HS-5 (cell line): ENCODE results near the gene ANGPTL5.
"Not testable (repeated sequence)": the region's sequence is repeated elsewhere in the genome, so short reads cannot be mapped to it uniquely, and the experiment has no call there.

Experiments
- DNase-seq: peaks from one replicate; pipeline ENCODE4 v3.0.0-alpha.2; 2012; ENCODE audit warnings: low read depth

The ANGPTL5 gene

GRCh38 chr11:101916422-101916821 is at the start of gene ANGPTL5:
ANGPTL5 (minus strand) TSS chr11:101916522; CDS start chr11:101907909, 8,613 bp downstream.
- no peak for DNase-seq

- DNase-seq = not testable (repeated sequence)
Measured at GRCh38 chr11:101964200-101964599, 47.9 kb upstream of the ANGPTL5 start.

GRCh38 chr11:101960231-101960630 is 43.9 kb upstream of the ANGPTL5 start:
- DNase-seq = no peak

- DNase-seq = no peak
Measured at GRCh38 chr11:101955701-101956100, 39.4 kb upstream of the ANGPTL5 start.

GRCh38 chr11:101955278-101955677 is 39.0 kb upstream of the ANGPTL5 start:
- no peak for DNase-seq

GRCh38 chr11:101949680-101950220 is 33.4 kb upstream of the ANGPTL5 start:
- no peak for DNase-seq

- no peak for DNase-seq
Measured at GRCh38 chr11:101945448-101945847, 29.1 kb upstream of the ANGPTL5 start.

GRCh38 chr11:101944923-101945322 is 28.6 kb upstream of the ANGPTL5 start:
- no peak for DNase-seq

- no peak for DNase-seq
Measured at GRCh38 chr11:101940901-101941520, 24.7 kb upstream of the ANGPTL5 start.

- no peak for DNase-seq
Measured at GRCh38 chr11:101931692-101932091, 15.4 kb upstream of the ANGPTL5 start.

GRCh38 chr11:101929294-101929915 is 13.1 kb upstream of the ANGPTL5 start:
- DNase-seq = no peak

GRCh38 chr11:101923554-101923953 is 7.2 kb upstream of the ANGPTL5 start:
- no peak for DNase-seq

- no peak for DNase-seq
Measured at GRCh38 chr11:101920992-101921391, 4.7 kb upstream of the ANGPTL5 start.

GRCh38 chr11:101917226-101917625 is 904 bp upstream of the ANGPTL5 start:
- no peak for DNase-seq

- peak; percentile 62 for DNase-seq
Measured at GRCh38 chr11:101915791-101916291, 481 bp downstream of the ANGPTL5 start.

- peak; percentile 99 for DNase-seq
Measured at GRCh38 chr11:101914738-101915426, 1.4 kb downstream of the ANGPTL5 start, which contains the start of gene CEP126. CEP126 (plus strand) TSS chr11:101915010; CDS start chr11:101915285, 275 bp downstream.

- no peak for DNase-seq
Measured at GRCh38 chr11:101914341-101914737, 2.0 kb downstream of the ANGPTL5 start.

- no peak for DNase-seq
Measured at GRCh38 chr11:101913656-101914055, 2.7 kb downstream of the ANGPTL5 start.

- no peak for DNase-seq
Measured at GRCh38 chr11:101912823-101913284, 3.5 kb downstream of the ANGPTL5 start.

- DNase-seq = no peak
Measured at GRCh38 chr11:101909087-101909486, 7.2 kb downstream of the ANGPTL5 start.

- DNase-seq = no peak
Measured at GRCh38 chr11:101907815-101908214, 8.5 kb downstream of the ANGPTL5 start.

- DNase-seq = no peak
Measured at GRCh38 chr11:101894505-101894904, 21.8 kb downstream of the ANGPTL5 start.

- no peak for DNase-seq
Measured at GRCh38 chr11:101889767-101890166, 26.6 kb downstream of the ANGPTL5 start.
